ENCODE measurements around the gene MEST.

Gene MEST

GRCh38 chr7:130490311-130490791 lies 1.5 kb upstream of the MEST start:
- no peaks in the 10 kb centered on the region for H3K9me3 ChIP-seq
- peaks cover 26 to 30% of the 10 kb centered on the region in 2 experiments for H3K4me1 ChIP-seq (ENCODE audit: control insufficient read depth in 1 of 2, insufficient read depth in 1 of 2, low read depth in 1 of 2, low read length in 1 of 2)
- H3K4me3 ChIP-seq (ENCODE audit: low read depth in 1 of 2, low read length in 1 of 2), result peak overlapping the region in 1 of 2 experiments; percentile 1
- no peak overlapping the region for H3K27ac ChIP-seq
- no peaks in the 10 kb centered on the region for H3K36me3 ChIP-seq
- peaks cover 100% of the 10 kb centered on the region for H3K27me3 ChIP-seq
- TF ChIP-seq CTCF (IDR thresholded peaks at IDR 0.05), result no peak

- Histone ChIP-seq H3K27me3 (peaks cover 94% of the 10 kb centered on the region), H3K4me3 (ENCODE audit: low read depth in 1 of 2, low read length in 1 of 2) (peak overlapping the region in 1 of 2 experiments; percentile 1), H3K4me1 (ENCODE audit: control insufficient read depth in 1 of 2, insufficient read depth in 1 of 2, low read depth in 1 of 2, low read length in 1 of 2) (peaks cover 24 to 26% of the 10 kb centered on the region in 2 experiments), H3K9me3 (no peaks in the 10 kb centered on the region), H3K36me3 (no peaks in the 10 kb centered on the region), H3K27ac (no peak overlapping the region)
- no peak for TF ChIP-seq CTCF (IDR thresholded peaks at IDR 0.05)
Observed at GRCh38 chr7:130490888-130491804, 739 bp upstream of the MEST start.

- H3K9me3 ChIP-seq, result no peaks in the 10 kb centered on the region
- H3K4me1 ChIP-seq (ENCODE audit: control insufficient read depth in 1 of 2, insufficient read depth in 1 of 2, low read depth in 1 of 2, low read length in 1 of 2), result peaks cover 17% of the 10 kb centered on the region in 2 experiments
- H3K4me3 ChIP-seq (ENCODE audit: low read depth in 1 of 2, low read length in 1 of 2), result no peak overlapping the region
- no peak for TF ChIP-seq CTCF (IDR thresholded peaks at IDR 0.05)
- H3K36me3 ChIP-seq, result no peaks in the 10 kb centered on the region
- H3K27me3 ChIP-seq, result peaks cover 78% of the 10 kb centered on the region
- H3K27ac ChIP-seq, result no peak overlapping the region
Observed at GRCh38 chr7:130492523-130493274, 814 bp downstream of the MEST start.

- Histone ChIP-seq H3K36me3 (no peaks in the 10 kb centered on the region), H3K4me1 (ENCODE audit: control insufficient read depth in 1 of 2, insufficient read depth in 1 of 2, low read depth in 1 of 2, low read length in 1 of 2) (peaks cover 17% of the 10 kb centered on the region in 2 experiments), H3K27ac (no peak overlapping the region), H3K9me3 (no peaks in the 10 kb centered on the region), H3K27me3 (peaks cover 71% of the 10 kb centered on the region), H3K4me3 (ENCODE audit: low read depth in 1 of 2, low read length in 1 of 2) (no peak overlapping the region)
- TF ChIP-seq CTCF (IDR thresholded peaks at IDR 0.05), result no peak
Observed at GRCh38 chr7:130493275-130493873, 1.5 kb downstream of the MEST start.

GRCh38 chr7:130494431-130494858 lies 2.6 kb downstream of the MEST start:
- Histone ChIP-seq H3K9me3 (no peaks in the 10 kb centered on the region), H3K4me3 (ENCODE audit: low read depth in 1 of 2, low read length in 1 of 2) (no peak overlapping the region), H3K36me3 (no peaks in the 10 kb centered on the region), H3K27ac (no peak overlapping the region), H3K4me1 (ENCODE audit: control insufficient read depth in 1 of 2, insufficient read depth in 1 of 2, low read depth in 1 of 2, low read length in 1 of 2) (peaks cover 17% of the 10 kb centered on the region in 2 experiments), H3K27me3 (peaks cover 61% of the 10 kb centered on the region)
- no peak for TF ChIP-seq CTCF (IDR thresholded peaks at IDR 0.05)
